ENCODE measurements around the gene POTEC. TPM values are rescaled to one million over a fixed set of nuclear protein-coding genes. Genes with fewer than 3 reads are reported as not detected.
"Not testable (repeated sequence)": the region's sequence is repeated elsewhere in the genome, so short reads cannot be mapped to it uniquely, and the experiment has no call there.

The POTEC gene
- total and polyA plus RNA-seq, 9 donors, result 0.03 to 0.04 TPM; not detected in 7

- WGBS (ENCODE audit: insufficient coverage), result 70% methylated on average over 2 of the region's 18 CpGs
- not testable (repeated sequence) for H3K4me3 ChIP-seq (ENCODE audit: low read length); H3K4me1 ChIP-seq (ENCODE audit: control insufficient read depth, insufficient read depth, low read length); DNase-seq; H3K36me3 ChIP-seq (ENCODE audit: control insufficient read depth, insufficient read depth, low read length); H3K27ac ChIP-seq (ENCODE audit: low read length); H3K27me3 ChIP-seq (ENCODE audit: control insufficient read depth, insufficient read depth, low read length); H3K9me3 ChIP-seq (replicated peaks; ENCODE audit: control insufficient read depth, low read depth, low read length)
These were observed 64.3 kb downstream of the POTEC start for GRCh38 chr18:14479076-14479475.

GRCh38 chr18:14475520-14475919 is 67.9 kb downstream of the POTEC start:
- not testable (repeated sequence) for H3K9me3 ChIP-seq (replicated peaks; ENCODE audit: control insufficient read depth, low read depth, low read length); H3K27me3 ChIP-seq (ENCODE audit: control insufficient read depth, insufficient read depth, low read length); DNase-seq; H3K36me3 ChIP-seq (ENCODE audit: control insufficient read depth, insufficient read depth, low read length); H3K4me1 ChIP-seq (ENCODE audit: control insufficient read depth, insufficient read depth, low read length); H3K27ac ChIP-seq (ENCODE audit: low read length); H3K4me3 ChIP-seq (ENCODE audit: low read length)
- 96% methylated on average over 9 of the region's 15 CpGs for WGBS (ENCODE audit: insufficient coverage)

- not testable (repeated sequence) for DNase-seq; H3K36me3 ChIP-seq (ENCODE audit: control insufficient read depth, insufficient read depth, low read length); H3K9me3 ChIP-seq (replicated peaks; ENCODE audit: control insufficient read depth, low read depth, low read length); H3K4me3 ChIP-seq (ENCODE audit: low read length); H3K27ac ChIP-seq (ENCODE audit: low read length); H3K27me3 ChIP-seq (ENCODE audit: control insufficient read depth, insufficient read depth, low read length); H3K4me1 ChIP-seq (ENCODE audit: control insufficient read depth, insufficient read depth, low read length)
- WGBS (ENCODE audit: insufficient coverage), result 98% methylated on average over 12 of the region's 22 CpGs
These were observed 68.6 kb downstream of the POTEC start for GRCh38 chr18:14474752-14475151.

GRCh38 chr18:14474007-14474720 is 69.2 kb downstream of the POTEC start:
- DNase-seq; H3K4me3 ChIP-seq (ENCODE audit: low read length); H3K27me3 ChIP-seq (ENCODE audit: control insufficient read depth, insufficient read depth, low read length); H3K36me3 ChIP-seq (ENCODE audit: control insufficient read depth, insufficient read depth, low read length); H3K27ac ChIP-seq (ENCODE audit: low read length); H3K9me3 ChIP-seq (replicated peaks; ENCODE audit: control insufficient read depth, low read depth, low read length); H3K4me1 ChIP-seq (ENCODE audit: control insufficient read depth, insufficient read depth, low read length): not testable (repeated sequence)
- 96% methylated on average over 12 of the region's 38 CpGs for WGBS (ENCODE audit: insufficient coverage)

DNA sequence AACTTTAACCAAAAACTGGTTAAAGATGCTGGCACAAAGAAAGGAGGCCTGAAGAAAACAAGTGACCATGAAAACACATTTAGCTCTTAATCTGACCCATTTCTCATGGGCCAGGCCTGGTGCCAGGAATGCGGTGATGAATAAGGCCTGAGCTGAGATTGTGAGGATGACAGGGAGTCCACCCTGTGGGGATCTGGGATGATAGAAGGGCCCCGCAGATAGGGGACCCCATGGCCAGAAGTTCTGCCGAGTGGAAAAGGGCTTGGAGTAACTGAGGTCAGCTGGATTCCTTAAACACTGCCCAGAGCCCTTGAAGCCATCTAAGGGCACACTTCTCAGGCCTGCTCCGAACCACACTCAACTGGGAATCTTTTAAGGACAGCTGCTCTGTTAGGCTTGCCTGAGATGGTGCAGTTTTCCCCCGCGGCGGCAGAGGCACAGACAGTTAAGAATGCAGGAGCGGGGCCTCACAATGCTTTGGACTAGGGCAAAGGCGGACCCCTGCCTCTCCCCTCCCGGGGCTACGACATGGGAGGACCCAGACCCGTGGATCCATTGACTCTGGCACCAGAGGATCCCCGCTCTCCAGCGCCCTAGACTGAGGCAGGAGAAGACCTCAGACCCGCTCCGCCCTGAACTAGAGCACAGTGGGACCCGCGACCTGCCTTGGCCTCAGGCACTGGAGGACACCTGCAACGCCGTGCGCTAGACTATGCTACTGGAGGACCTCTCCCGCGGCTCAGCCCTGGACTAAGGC is 70.0 kb downstream of the POTEC start:
- 97% methylated on average over 16 of the region's 23 CpGs for WGBS (ENCODE audit: insufficient coverage)
- DNase-seq; H3K4me3 ChIP-seq (ENCODE audit: low read length); H3K4me1 ChIP-seq (ENCODE audit: control insufficient read depth, insufficient read depth, low read length); H3K36me3 ChIP-seq (ENCODE audit: control insufficient read depth, insufficient read depth, low read length); H3K27ac ChIP-seq (ENCODE audit: low read length); H3K9me3 ChIP-seq (replicated peaks; ENCODE audit: control insufficient read depth, low read depth, low read length); H3K27me3 ChIP-seq (ENCODE audit: control insufficient read depth, insufficient read depth, low read length): not testable (repeated sequence)

DNA sequence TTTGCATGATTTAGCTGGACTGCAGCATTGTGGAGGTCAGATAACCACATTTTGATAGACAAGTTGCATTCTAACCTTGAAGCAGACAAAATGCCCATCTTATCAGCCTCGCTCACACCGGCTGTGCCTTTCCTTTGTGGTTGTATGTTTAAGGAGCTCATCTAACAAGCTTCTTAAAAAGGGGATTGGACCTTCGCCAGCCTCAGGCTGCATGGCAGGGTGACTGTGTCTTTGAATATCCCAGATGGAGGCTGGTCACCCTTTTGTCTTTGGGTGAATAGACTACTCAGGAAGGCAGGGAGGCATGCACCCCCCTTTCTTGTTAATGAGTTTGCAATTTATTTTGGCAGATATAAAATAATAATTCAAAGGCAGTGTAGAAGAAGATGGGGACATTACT is 72.1 kb downstream of the POTEC start:
- H3K9me3 ChIP-seq (replicated peaks; ENCODE audit: control insufficient read depth, low read depth, low read length); DNase-seq; H3K27me3 ChIP-seq (ENCODE audit: control insufficient read depth, insufficient read depth, low read length); H3K36me3 ChIP-seq (ENCODE audit: control insufficient read depth, insufficient read depth, low read length); H3K4me3 ChIP-seq (ENCODE audit: low read length); H3K27ac ChIP-seq (ENCODE audit: low read length); H3K4me1 ChIP-seq (ENCODE audit: control insufficient read depth, insufficient read depth, low read length): not testable (repeated sequence)
- WGBS (ENCODE audit: insufficient coverage), result no CpG with 5 or more reads among the region's 3 CpGs

- H3K4me3 ChIP-seq (ENCODE audit: low read length); H3K4me1 ChIP-seq (ENCODE audit: control insufficient read depth, insufficient read depth, low read length); H3K9me3 ChIP-seq (replicated peaks; ENCODE audit: control insufficient read depth, low read depth, low read length); DNase-seq; H3K27ac ChIP-seq (ENCODE audit: low read length); H3K27me3 ChIP-seq (ENCODE audit: control insufficient read depth, insufficient read depth, low read length); H3K36me3 ChIP-seq (ENCODE audit: control insufficient read depth, insufficient read depth, low read length): not testable (repeated sequence)
- no CpG with 5 or more reads among the region's 3 CpGs for WGBS (ENCODE audit: insufficient coverage)
These were observed 73.0 kb downstream of the POTEC start for GRCh38 chr18:14470446-14470845.

DNA sequence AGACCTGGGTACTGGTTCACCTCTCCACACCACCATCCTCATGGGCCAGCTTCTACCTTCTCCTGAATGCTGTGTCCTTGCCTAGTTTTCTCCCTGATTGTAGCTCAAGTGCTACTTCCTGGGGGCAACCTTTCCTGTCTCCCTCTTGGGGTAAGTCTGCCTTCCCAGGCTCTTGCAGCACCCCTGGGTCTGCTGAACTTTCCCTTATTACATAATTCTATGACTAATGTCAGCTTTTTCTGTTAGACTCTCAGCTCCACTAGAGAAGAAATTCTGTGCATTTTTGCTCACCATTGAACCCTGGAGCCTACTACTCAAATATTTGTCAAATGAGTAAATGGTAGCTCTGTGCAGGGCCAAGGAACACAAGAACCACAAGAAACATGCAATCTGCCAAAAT is 73.4 kb downstream of the POTEC start:
- not testable (repeated sequence) for H3K4me1 ChIP-seq (ENCODE audit: control insufficient read depth, insufficient read depth, low read length); H3K27me3 ChIP-seq (ENCODE audit: control insufficient read depth, insufficient read depth, low read length); H3K9me3 ChIP-seq (replicated peaks; ENCODE audit: control insufficient read depth, low read depth, low read length); DNase-seq; H3K4me3 ChIP-seq (ENCODE audit: low read length); H3K36me3 ChIP-seq (ENCODE audit: control insufficient read depth, insufficient read depth, low read length); H3K27ac ChIP-seq (ENCODE audit: low read length)

- H3K4me3 ChIP-seq (ENCODE audit: low read length); H3K27me3 ChIP-seq (ENCODE audit: control insufficient read depth, insufficient read depth, low read length); H3K9me3 ChIP-seq (replicated peaks; ENCODE audit: control insufficient read depth, low read depth, low read length); DNase-seq; H3K27ac ChIP-seq (ENCODE audit: low read length); H3K36me3 ChIP-seq (ENCODE audit: control insufficient read depth, insufficient read depth, low read length); H3K4me1 ChIP-seq (ENCODE audit: control insufficient read depth, insufficient read depth, low read length): not testable (repeated sequence)
- no CpG with 5 or more reads among the region's 1 CpG for WGBS (ENCODE audit: insufficient coverage)
These were observed 77.4 kb downstream of the POTEC start for GRCh38 chr18:14465989-14466388.

All from muscle of leg (tissue), 11 donors.